Fibroblast of the aortic adventitia (primary cell): Measurements from ENCODE around the gene SOSTDC1. TPM values are rescaled to one million over a fixed set of nuclear protein-coding genes. Genes with fewer than 3 reads are reported as not detected.
A peak's percentile ranks its signal among the peaks of the same experiment; 100 is the strongest.

ENCODE experiments used
- DNase-seq: peaks from one replicate; pipeline ENCODE4 v3.0.0-alpha.2; 2010; ENCODE audit warnings: low read depth
- H3K4me3 ChIP-seq: 2 replicates; pipeline ENCODE4 v1.5.1; 2011; ENCODE audit warnings: low read depth, mild to moderate bottlenecking, control low read depth, low read length, moderate library complexity
- CTCF ChIP-seq: IDR thresholded peaks from 2 replicates; pipeline ENCODE4 v1.5.1; 2011; ENCODE audit warnings: mild to moderate bottlenecking, low read length, control low read depth, inconsistent platforms; ENCODE audit not compliant: insufficient read depth
- total RNA-seq: library from RNA; depleted of rRNA; stranded (reverse); fragments of >200 nt; gene quantifications from 2 replicates; pipeline ENCODE4 v1.2.3, GENCODE V29; 2012; ENCODE audit warnings: low replicate concordance

The SOSTDC1 gene
- total RNA-seq, 1 donor: 0.36 TPM

- peak; percentile 89 for DNase-seq
- TF ChIP-seq CTCF: peak; percentile 45
- peak overlapping the region; percentile 70 for H3K4me3 ChIP-seq
Measured at GRCh38 chr7:16420649-16421332, 44.7 kb downstream of the SOSTDC1 start.

GRCh38 chr7:16420329-16420648, 45.2 kb downstream of the SOSTDC1 start:
- no peak for DNase-seq

GRCh38 chr7:16419859-16420258, 45.7 kb downstream of the SOSTDC1 start:
- no peak overlapping the region for H3K4me3 ChIP-seq
- no peak for DNase-seq
- no peak for TF ChIP-seq CTCF

More at GRCh38 chr7:16420329-16420648, 45.2 kb downstream of the SOSTDC1 start:
- H3K4me3 ChIP-seq: peak overlapping the region; percentile 70
- TF ChIP-seq CTCF: no peak

- TF ChIP-seq CTCF: no peak
- no peak overlapping the region for H3K4me3 ChIP-seq
Measured at GRCh38 chr7:16419126-16419525, 46.4 kb downstream of the SOSTDC1 start.

GRCh38 chr7:16417906-16418305, 47.6 kb downstream of the SOSTDC1 start:
- TF ChIP-seq CTCF: no peak
- DNase-seq: no peak
- H3K4me3 ChIP-seq: no peak overlapping the region

More at GRCh38 chr7:16419126-16419525, 46.4 kb downstream of the SOSTDC1 start:
- no peak for DNase-seq

- peak; percentile 37 for DNase-seq
- TF ChIP-seq CTCF: no peak
- H3K4me3 ChIP-seq: no peak overlapping the region
Measured at GRCh38 chr7:16416289-16417282, 49.0 kb downstream of the SOSTDC1 start.
